HepG2 (cell line): ENCODE data around the gene CALU. TPM values are rescaled to one million over a fixed set of nuclear protein-coding genes. Genes with fewer than 3 reads are reported as not detected.

ENCODE experiments used
- BATF2 ChIP-seq: sonication (generic); formaldehyde crosslinking; IDR thresholded peaks from 2 replicates; pipeline ENCODE4 v1.8.0; 2022; ENCODE audit warnings: mild to moderate bottlenecking, missing genetic modification reagents, moderate library complexity
- ETV6 ChIP-seq: sonication (generic); formaldehyde crosslinking; conservative IDR thresholded peaks from 2 replicates; pipeline ENCODE4 v1.4.0; 2020; ENCODE audit warnings: missing genetic modification reagents
- FOXP1 ChIP-seq, 2 experiments: fragments of 450-650 bp in 1 of 2; IDR thresholded peaks; 2 replicates each; pipeline ENCODE4 v1.6.1; 2017 to 2018; ENCODE audit warnings: antibody characterized with exemption in 1 of 2
- GRHL1 ChIP-seq: sonication (generic); formaldehyde crosslinking; conservative IDR thresholded peaks from 2 replicates; pipeline ENCODE4 v1.8.0; 2022; ENCODE audit warnings: missing genetic modification reagents
- IRX3 ChIP-seq: sonication (generic); formaldehyde crosslinking; IDR thresholded peaks from 2 replicates; pipeline ENCODE4 v1.8.1; 2023; ENCODE audit warnings: mild to moderate bottlenecking, low read depth, missing genetic modification reagents, borderline replicate concordance
- KLF13 ChIP-seq: sonication (generic); formaldehyde crosslinking; IDR thresholded peaks from 2 replicates; pipeline ENCODE4 v1.4.0; 2020; ENCODE audit warnings: mild to moderate bottlenecking, missing genetic modification reagents
- NFIC ChIP-seq: IDR thresholded peaks from 2 replicates; pipeline ENCODE4 v1.6.1; 2012; ENCODE audit warnings: mild to moderate bottlenecking, low read length, inconsistent platforms
- NPAS2 ChIP-seq: sonication (generic); formaldehyde crosslinking; IDR thresholded peaks from 2 replicates; pipeline ENCODE4 v1.8.0; 2022; ENCODE audit warnings: mild to moderate bottlenecking, missing genetic modification reagents, borderline replicate concordance
- PRDM4 ChIP-seq: sonication (generic); formaldehyde crosslinking; IDR thresholded peaks from 2 replicates; pipeline ENCODE4 v1.9.0; 2021; ENCODE audit warnings: missing genetic modification reagents, borderline replicate concordance
- SAFB2 ChIP-seq: sonication (generic); formaldehyde crosslinking; IDR thresholded peaks from 2 replicates; pipeline ENCODE4 v1.5.1; 2020; ENCODE audit warnings: missing genetic modification reagents, low read depth, mild to moderate bottlenecking, borderline replicate concordance
- SRF ChIP-seq: IDR thresholded peaks from 2 replicates; pipeline ENCODE4 v1.6.1; 2011; ENCODE audit warnings: mild to moderate bottlenecking, low read depth, low read length, moderate library complexity
- TCF7L2 ChIP-seq: IDR thresholded peaks from 2 replicates; pipeline ENCODE4 v1.6.1; 2011; ENCODE audit warnings: mild to moderate bottlenecking, low read depth, low read length, moderate library complexity
- TOPORS ChIP-seq: sonication (generic); formaldehyde crosslinking; IDR thresholded peaks from 2 replicates; pipeline ENCODE4 v1.8.0; 2023; ENCODE audit warnings: mild to moderate bottlenecking, missing genetic modification reagents
- ZBTB21 ChIP-seq: sonication (generic); formaldehyde crosslinking; IDR thresholded peaks from 2 replicates; pipeline ENCODE4 v1.4.0; 2020; ENCODE audit warnings: missing genetic modification reagents
- ZNF280D ChIP-seq: sonication (generic); formaldehyde crosslinking; IDR thresholded peaks from 2 replicates; pipeline ENCODE4 v1.5.1; 2020; ENCODE audit warnings: mild to moderate bottlenecking, missing genetic modification reagents
- ZNF296 ChIP-seq: sonication (generic); formaldehyde crosslinking; conservative IDR thresholded peaks from 2 replicates; pipeline ENCODE4 v1.5.0; 2020; ENCODE audit warnings: mild to moderate bottlenecking, missing genetic modification reagents
- ZNF337 ChIP-seq: sonication (generic); formaldehyde crosslinking; IDR thresholded peaks from 2 replicates; pipeline ENCODE4 v1.5.1; 2020; ENCODE audit warnings: missing genetic modification reagents, low read depth, mild to moderate bottlenecking, borderline replicate concordance
- ZNF513 ChIP-seq: sonication (generic); formaldehyde crosslinking; conservative IDR thresholded peaks from 2 replicates; pipeline ENCODE4 v1.5.0; 2020; ENCODE audit warnings: missing genetic modification reagents
- ZNF558 ChIP-seq: sonication (generic); formaldehyde crosslinking; IDR thresholded peaks from 2 replicates; pipeline ENCODE4 v1.9.0; 2022; ENCODE audit warnings: mild to moderate bottlenecking, missing genetic modification reagents, borderline replicate concordance
- ZNF629 ChIP-seq: sonication (generic); formaldehyde crosslinking; conservative IDR thresholded peaks from 2 replicates; pipeline ENCODE4 v1.5.0; 2020; ENCODE audit warnings: missing genetic modification reagents
- polyA plus RNA-seq, 8 experiments: library from polyadenylated mRNA; depleted of rRNA in 3 of 8; stranded (reverse) in 7 of 8; unstranded in 1 of 8; fragments of >200 nt; fragmentation: Illumina TruSeq in 4 of 8; extraction: Trizol in 4 of 8; gene quantifications; 2 replicates each; pipeline versions ENCODE4 v1.2.1 to v1.2.3, GENCODE V29; 2011 to 2016; ENCODE audit warnings: low read depth in 4 of 8, missing spikeins in 1 of 8, mixed read lengths in 1 of 8; ENCODE audit not compliant: insufficient read depth in 1 of 8
- total RNA-seq, 5 experiments: library from RNA; depleted of rRNA; stranded (reverse); fragments of >200 nt; fragmentation: Illumina TruSeq; extraction: Trizol; gene quantifications; 2 replicates each; pipeline ENCODE4 v1.2.3, GENCODE V29; 2016; ENCODE audit warnings: low read depth in 1 of 5

Gene CALU
- total and polyA plus RNA-seq, 2 of the 13 experiments (the other 11 are each of a cell fraction or from before 2014, with no cell fraction given) = 198 to 252 TPM

GRCh38 chr7:128783143-128783861 lies 44.1 kb downstream of the CALU start (continued):
- TF ChIP-seq ZNF280D (CRISPR knock-in tag) (no peak), SRF (no peak), GRHL1 (CRISPR knock-in tag) (no peak), ZNF337 (no peak), KLF13 (CRISPR knock-in tag) (no peak), ETV6 (no peak), IRX3 (CRISPR knock-in tag) (no peak), ZNF558 (no peak), BATF2 (CRISPR knock-in tag) (no peak), NPAS2 (CRISPR knock-in tag) (no peak), PRDM4 (CRISPR knock-in tag) (no peak), ZBTB21 (no peak), TCF7L2 (no peak), ZNF629 (CRISPR knock-in tag) (no peak), ZNF296 (no peak), FOXP1 (IDR thresholded peaks at IDR 0.05) (no peak), FOXP1 (CRISPR knock-in tag; IDR thresholded peaks at IDR 0.05) (no peak), NFIC (no peak), ZNF513 (CRISPR knock-in tag) (no peak), TOPORS (CRISPR knock-in tag) (no peak), SAFB2 (no peak)
